WI38 (cell line): ENCODE measurements around the gene GSTT2B.
"Not testable (repeated sequence)": the region's sequence is repeated elsewhere in the genome, so short reads cannot be mapped to it uniquely, and the experiment has no call there.

Experiments
- H3K4me3 ChIP-seq: 2 replicates; pipeline ENCODE4 v1.5.1; 2011; ENCODE audit warnings: low read depth, mild to moderate bottlenecking, control low read depth, low read length
- CTCF ChIP-seq: IDR thresholded peaks from 2 replicates; pipeline ENCODE4 v1.5.1; 2012; ENCODE audit warnings: low read depth, mild to moderate bottlenecking, control low read depth, low read length

The GSTT2B gene

GRCh38 chr22:24006207-24006913, 45.4 kb upstream of the GSTT2B start:
- H3K4me3 ChIP-seq: no peak overlapping the region
- TF ChIP-seq CTCF: no peak

DNA sequence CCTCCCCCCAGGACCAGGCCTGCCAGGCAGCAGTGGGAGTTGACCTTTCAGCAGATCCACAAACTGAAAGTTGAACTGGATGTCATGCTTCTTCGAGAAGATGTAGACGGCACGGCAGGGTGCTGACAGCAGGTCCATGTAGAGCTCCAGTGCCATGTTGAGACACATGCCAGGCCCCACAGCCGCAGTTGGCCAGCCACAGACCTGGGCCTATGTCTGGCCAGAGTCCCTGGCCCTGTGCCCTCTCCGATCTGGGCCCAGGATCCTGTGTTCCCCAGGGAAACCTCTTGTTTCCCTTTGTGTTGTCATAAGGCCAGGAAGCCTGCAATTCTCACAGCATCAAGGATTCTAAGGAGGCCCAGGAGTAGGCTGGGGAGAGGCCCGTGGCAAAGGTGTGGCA, 44.2 kb upstream of the GSTT2B start, which contains the start of gene GSTT4:
Gene GSTT4, minus strand, starts transcription at position 253 of the 400 bp plus-strand sequence. Its CDS starts 97 bp downstream, at position 156.
- H3K4me3 ChIP-seq: no peak within 1 kb of the TSS
- TF ChIP-seq CTCF: no peak

- no peak overlapping the region for H3K4me3 ChIP-seq
- TF ChIP-seq CTCF: no peak
These were observed 42.9 kb upstream of the GSTT2B start for GRCh38 chr22:24003887-24004286.

GRCh38 chr22:24002851-24003250, 41.9 kb upstream of the GSTT2B start:
- no peak overlapping the region for H3K4me3 ChIP-seq
- no peak for TF ChIP-seq CTCF

- no peak for TF ChIP-seq CTCF
- H3K4me3 ChIP-seq: no peak overlapping the region
These were observed 41.3 kb upstream of the GSTT2B start for GRCh38 chr22:24002272-24002671.

DNA sequence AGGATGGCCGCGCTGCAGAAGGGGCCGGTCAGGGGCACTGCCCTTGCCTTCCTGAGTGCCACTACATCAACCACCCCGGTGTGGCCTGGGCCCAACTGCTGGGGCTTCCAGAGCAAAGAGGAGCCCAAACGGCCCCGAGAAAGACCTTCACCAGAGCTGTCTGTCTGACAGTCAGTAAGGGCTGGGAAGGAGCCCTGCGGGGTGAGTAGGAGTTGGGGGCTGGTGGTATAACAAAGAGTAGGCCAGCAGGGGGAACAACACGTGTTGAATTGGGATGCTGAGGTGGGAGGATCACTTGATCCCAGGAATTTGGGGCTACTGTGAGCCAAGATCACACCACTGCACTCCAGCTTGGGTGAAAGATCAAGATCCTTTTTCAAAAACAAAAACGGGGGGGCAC, 40.3 kb upstream of the GSTT2B start:
- TF ChIP-seq CTCF: no peak
- no peak overlapping the region for H3K4me3 ChIP-seq

GRCh38 chr22:23999779-24000178, 38.8 kb upstream of the GSTT2B start:
- not testable (repeated sequence) for H3K4me3 ChIP-seq

GRCh38 chr22:23997092-23997491, 36.1 kb upstream of the GSTT2B start:
- no peak for TF ChIP-seq CTCF

DNA sequence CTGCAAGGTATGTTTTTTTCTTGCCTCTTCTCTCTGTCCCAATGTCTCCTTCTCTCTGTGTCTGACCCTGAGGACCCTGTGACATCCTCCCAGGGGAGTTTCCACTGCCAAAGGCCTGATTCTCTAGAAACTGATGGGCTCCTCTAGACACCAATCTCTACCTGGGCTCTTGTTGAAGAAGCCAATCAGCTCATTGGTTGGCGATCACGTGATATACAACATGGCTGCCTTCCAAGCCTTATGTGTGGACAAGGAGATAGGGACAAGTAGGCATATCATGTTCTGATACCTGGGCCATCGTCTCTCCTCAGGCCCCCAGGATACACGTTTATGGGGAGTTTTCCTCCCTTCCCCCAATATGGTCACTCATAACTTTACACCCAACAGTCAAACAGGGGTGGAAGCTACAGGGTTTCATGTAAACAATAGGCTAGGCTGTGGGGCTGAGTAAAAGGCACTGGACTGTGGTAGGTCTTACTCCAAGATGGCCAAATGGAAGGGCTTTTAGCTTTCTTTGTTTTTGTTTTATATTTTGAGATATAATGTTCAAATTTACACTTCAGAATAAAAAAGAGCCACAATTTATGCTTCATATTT, 32.7 kb upstream of the GSTT2B start:
- H3K4me3 ChIP-seq: not testable (repeated sequence)

More at GRCh38 chr22:23997092-23997491, 36.1 kb upstream of the GSTT2B start:
- H3K4me3 ChIP-seq: no peak overlapping the region

GRCh38 chr22:23993080-23993479, 32.1 kb upstream of the GSTT2B start:
- H3K4me3 ChIP-seq: not testable (repeated sequence)

GRCh38 chr22:23989583-23990244, 28.7 kb upstream of the GSTT2B start:
- H3K4me3 ChIP-seq: not testable (repeated sequence)
